HG03280 (cell line): ENCODE measurements around the gene NRCAM.
"Not testable (repeated sequence)": the region's sequence is repeated elsewhere in the genome, so short reads cannot be mapped to it uniquely, and the experiment has no call there.

Source experiments
- ATAC-seq: cut with Tn5 transposase; IDR thresholded peaks from one replicate; pipeline ENCODE4 v1.9.1; 2021; ENCODE audit warnings: mild to moderate bottlenecking, moderate library complexity; ENCODE audit not compliant: unreplicated experiment

Gene NRCAM

GRCh38 chr7:108403597-108404217, 52.5 kb downstream of the NRCAM start:
- no peak for ATAC-seq

- no peak for ATAC-seq
Observed at GRCh38 chr7:108402865-108403264, 53.4 kb downstream of the NRCAM start.

DNA sequence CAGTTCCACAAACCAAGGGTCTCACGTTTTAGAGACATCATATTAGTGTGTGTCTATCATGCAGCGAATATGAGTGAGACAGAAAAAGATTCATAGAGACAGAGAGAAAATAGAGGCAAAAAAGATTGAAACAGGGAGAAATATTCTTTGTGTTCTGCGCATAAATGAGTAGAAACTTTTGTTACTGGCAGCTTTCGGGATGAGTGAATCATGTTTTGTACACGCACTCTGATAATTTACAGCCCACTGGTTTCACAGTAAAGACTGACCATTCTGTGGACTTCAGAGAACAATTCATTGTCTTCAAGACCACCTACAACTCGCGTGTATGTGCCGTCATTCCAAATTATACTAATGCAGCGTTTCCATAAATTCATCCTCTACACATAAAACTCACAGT, 60.2 kb downstream of the NRCAM start:
- no peak for ATAC-seq

DNA sequence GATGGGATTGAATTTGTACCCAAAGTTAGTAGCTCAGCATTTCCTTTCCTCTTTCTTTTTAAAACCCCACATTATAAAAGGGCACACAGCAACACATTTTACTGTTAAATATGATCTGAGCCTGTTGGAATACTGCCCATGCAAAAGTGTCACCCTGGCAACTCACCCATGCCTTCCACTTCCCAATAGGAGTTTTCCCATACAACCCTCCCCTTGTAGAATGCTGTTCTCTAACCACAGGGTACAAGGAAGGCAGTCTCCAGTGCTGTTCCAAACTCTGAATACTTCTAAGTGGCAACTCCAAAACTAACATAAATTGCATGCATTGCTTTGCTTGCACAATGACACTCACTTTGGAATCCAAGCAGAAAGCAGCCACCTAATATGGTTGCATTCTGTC, 60.8 kb downstream of the NRCAM start:
- ATAC-seq, result no peak

- not testable (repeated sequence) for ATAC-seq
Observed at GRCh38 chr7:108393097-108393496, 63.1 kb downstream of the NRCAM start.

GRCh38 chr7:108387686-108388085, 68.5 kb downstream of the NRCAM start:
- ATAC-seq, result not testable (repeated sequence)

GRCh38 chr7:108385834-108386422, 70.3 kb downstream of the NRCAM start:
- no peak for ATAC-seq

- ATAC-seq, result no peak
Observed at GRCh38 chr7:108384716-108385483, 71.3 kb downstream of the NRCAM start.

GRCh38 chr7:108382932-108383331, 73.3 kb downstream of the NRCAM start:
- no peak for ATAC-seq

- ATAC-seq, result no peak
Observed at GRCh38 chr7:108380517-108380916, 75.7 kb downstream of the NRCAM start.

DNA sequence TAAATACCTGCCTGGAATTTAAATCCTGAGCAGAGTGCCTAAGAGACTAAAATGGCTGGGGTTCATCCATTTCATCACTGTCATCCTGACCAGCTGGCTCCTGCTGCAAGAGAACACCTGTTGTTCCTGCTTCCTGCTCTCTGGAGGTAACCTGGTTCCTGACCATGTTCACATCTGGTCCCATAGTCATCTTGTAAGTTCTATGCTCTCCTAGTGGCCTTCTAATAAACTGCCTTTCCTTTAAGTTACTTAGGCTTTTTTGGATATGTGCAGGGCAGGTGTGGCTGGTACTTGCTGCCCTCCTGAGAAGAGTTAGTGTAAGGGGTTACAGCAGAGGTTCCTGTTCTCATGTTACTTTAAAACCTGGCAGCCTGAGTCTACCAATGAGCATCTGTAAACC, 80.0 kb downstream of the NRCAM start:
- no peak for ATAC-seq

DNA sequence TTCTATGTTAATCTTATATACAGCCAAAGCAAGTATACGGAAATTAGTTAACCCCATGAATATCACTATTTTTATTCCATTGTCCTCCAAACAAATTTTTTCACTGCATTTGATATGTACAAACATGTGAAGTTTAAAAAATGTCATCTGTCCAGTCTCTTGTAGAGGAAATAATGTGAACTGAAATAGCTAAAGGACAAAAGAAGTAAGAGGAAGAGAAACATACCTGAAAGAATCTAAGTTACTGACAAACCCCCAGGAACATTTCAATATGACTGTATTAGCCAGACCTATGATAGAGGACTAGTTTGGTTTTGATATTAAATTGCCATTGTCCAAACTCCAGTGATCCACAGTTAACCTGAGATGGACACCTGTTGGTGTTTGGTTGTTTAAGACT, 80.6 kb downstream of the NRCAM start:
- ATAC-seq, result no peak

- ATAC-seq, result no peak
Observed at GRCh38 chr7:108374899-108375298, 81.3 kb downstream of the NRCAM start.

DNA sequence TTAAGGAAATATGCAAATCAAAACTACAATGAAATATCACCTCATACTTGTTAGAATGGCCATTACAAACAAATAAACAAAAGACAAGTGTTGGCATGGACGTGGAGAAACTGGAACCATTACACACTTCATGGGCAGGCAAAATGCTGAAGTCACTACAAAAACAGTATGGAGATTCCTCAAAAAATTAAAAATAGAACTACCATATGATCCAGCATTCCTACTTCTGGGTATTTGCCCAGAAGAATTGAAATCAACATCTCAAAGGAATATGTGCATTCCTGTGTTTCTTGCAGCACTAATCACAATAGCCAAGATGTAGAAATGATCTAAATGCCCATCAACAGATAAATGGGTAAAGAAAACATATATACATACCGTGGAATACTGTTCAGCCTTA, 83.6 kb downstream of the NRCAM start:
- ATAC-seq, result no peak

- ATAC-seq, result no peak
Observed at GRCh38 chr7:108370616-108371015, 85.6 kb downstream of the NRCAM start.

DNA sequence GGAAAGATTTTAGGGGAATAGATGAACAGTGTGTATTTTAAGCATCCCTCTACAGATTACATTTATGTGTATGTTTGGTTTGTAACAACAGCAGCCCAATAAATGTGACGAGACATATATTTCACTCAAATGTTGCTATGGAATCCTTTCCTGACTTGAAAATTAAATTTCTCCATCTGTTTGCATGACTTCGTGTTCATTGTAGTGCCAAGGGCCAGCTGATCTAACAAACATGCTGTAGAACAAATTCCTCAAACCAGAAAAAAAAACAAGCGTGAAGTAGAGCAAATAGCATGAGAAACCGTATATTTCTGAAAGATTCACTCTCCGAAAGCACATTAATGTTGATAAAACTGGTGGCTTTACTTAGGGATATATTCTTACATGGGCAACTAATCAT, 87.8 kb downstream of the NRCAM start:
- ATAC-seq, result no peak

GRCh38 chr7:108367946-108368345, 88.3 kb downstream of the NRCAM start:
- ATAC-seq, result no peak

GRCh38 chr7:108367314-108367713, 88.9 kb downstream of the NRCAM start:
- ATAC-seq, result no peak

- ATAC-seq, result no peak
Observed at GRCh38 chr7:108363659-108364058, 92.6 kb downstream of the NRCAM start.

DNA sequence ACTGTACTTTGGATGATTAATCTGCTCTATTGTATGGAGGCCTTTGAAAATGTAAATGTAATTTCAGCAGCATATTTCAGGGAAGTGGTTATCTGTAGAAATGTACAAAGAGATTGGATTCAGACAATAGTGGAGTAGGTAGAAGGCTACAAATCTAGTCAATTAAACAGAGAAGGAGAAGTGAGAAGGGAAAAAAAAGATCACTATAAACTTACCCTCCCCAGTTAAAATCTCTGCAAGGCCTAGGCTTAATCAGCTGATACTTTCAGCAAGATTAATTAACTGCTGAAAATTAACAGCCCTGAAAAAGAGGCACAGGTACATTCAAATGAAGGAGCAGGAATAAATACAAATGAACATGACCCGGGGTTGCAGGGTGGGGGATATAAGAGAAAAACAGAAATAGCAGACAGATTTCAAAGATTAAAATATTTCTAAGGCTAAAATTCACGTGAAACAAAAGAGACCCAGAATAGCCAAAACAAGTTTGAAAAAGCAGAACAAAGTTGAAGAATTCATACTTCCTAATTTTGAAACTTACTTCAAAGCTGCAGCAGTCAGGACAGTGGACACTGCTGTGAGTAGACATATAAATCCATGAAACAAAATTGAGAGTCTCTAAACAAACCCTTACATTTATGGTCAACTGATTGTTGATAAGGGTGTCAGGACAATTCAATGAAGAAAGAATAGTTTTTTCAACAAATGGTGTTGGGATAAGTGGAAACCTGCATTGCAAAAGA, 96.0 kb downstream of the NRCAM start:
- ATAC-seq, result no peak

GRCh38 chr7:108358553-108358952, 97.7 kb downstream of the NRCAM start:
- no peak for ATAC-seq

GRCh38 chr7:108351729-108352131, 104.5 kb downstream of the NRCAM start:
- no peak for ATAC-seq
